B cell (primary cell): Measurements from ENCODE around the gene SERGEF.

Source experiments
- CTCF ChIP-seq: fragments of 200-600 bp; IDR thresholded peaks from one replicate; pipeline ENCODE4 v1.8.0; 2022; ENCODE audit warnings: antibody characterized with exemption, mild to moderate bottlenecking
- EZH2 ChIP-seq: IDR thresholded peaks from 2 replicates; pipeline ENCODE4 v1.6.1; 2012; ENCODE audit warnings: borderline replicate concordance, low read depth, mild to moderate bottlenecking, moderate library complexity, low read length; ENCODE audit not compliant: insufficient read depth, poor library complexity, severe bottlenecking

- TF ChIP-seq CTCF: no peak
- no peak for TF ChIP-seq EZH2
Observed at GRCh38 chr11:18036456-18036855, 23.6 kb upstream of the SERGEF start.
